Activated T-cell treated with anti-CD3 and anti-CD28 coated beads, Interleukin-2, amount 50 U/mL, for 4 hours (primary cell): Measurements from ENCODE around the gene HCN4. TPM values are rescaled to one million over a fixed set of nuclear protein-coding genes. Genes with fewer than 3 reads are reported as not detected.

Experiments used
- ATAC-seq, 2 donors: fragments of 200-7000 bp; cut with Tn5 transposase; one replicate each; pipeline ENCODE4 v1.10.0; 2021
- DNase-seq: peaks from one replicate; pipeline ENCODE4 v3.0.0-alpha.2; 2020
- H3K27me3 Mint-ChIP-seq: one replicate; pipeline ENCODE4 v1.8.0; 2021; ENCODE audit warnings: low read depth, mixed read lengths
- H3K36me3 Mint-ChIP-seq: one replicate; pipeline ENCODE4 v1.8.0; 2022; ENCODE audit warnings: mixed read lengths; ENCODE audit not compliant: insufficient read depth
- H3K4me1 Mint-ChIP-seq: one replicate; pipeline ENCODE4 v1.8.0; 2021; ENCODE audit warnings: low read depth, mixed read lengths
- H3K4me3 Mint-ChIP-seq: one replicate; pipeline ENCODE4 v1.8.0; 2021; ENCODE audit warnings: mild to moderate bottlenecking, moderate library complexity, mixed read lengths
- H3K9me3 Mint-ChIP-seq: one replicate; pipeline ENCODE4 v1.8.0; 2021; ENCODE audit warnings: mixed read lengths
- total RNA-seq, 3 donors: library from RNA; stranded (reverse); gene quantifications; one replicate each; pipeline ENCODE4 v1.2.1, GENCODE V29; 2021

Gene HCN4
- total RNA-seq, 3 donors from 2014 or later, result not detected

DNA sequence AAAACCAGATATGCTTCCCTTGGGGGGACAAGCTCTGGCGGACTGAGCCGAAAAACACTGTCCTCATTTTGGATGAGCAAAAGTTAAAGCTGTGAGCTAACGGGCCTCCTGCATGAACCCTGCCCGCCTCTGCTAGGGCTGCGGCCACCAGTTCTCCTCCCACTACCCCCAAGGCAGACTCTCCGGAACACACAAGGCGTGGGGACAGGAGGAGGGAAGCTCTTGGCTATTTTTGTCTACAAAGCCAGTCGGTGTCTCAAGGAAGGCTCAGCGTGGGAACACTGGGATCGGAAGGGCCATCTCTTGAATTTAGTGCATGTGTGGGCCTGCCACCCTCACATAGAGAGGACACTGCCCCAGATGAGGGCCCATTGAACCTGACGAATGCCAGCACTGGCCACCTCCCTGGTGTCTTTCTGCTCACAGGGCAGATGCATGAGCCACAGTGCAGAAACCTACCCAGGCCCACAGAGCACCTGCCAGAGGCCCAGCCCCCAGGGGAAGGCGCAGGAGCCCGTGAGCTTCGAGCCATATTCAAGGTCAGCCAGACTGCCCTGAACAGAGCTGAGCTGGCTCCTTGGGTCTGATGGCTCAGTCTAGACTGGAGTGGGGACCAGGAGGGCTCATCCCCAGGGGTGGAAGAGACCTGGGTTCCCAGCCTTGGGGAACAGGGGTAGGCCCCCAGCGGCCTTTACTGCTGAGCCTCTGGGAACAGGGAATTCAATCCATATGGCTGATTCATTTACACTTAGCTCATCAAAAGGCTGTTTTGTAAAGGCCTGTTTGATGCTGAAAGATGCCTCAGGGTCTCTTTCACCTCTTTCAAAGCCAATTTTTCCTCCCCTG is 38.3 kb downstream of the HCN4 start:
- Mint-ChIP-seq H3K4me1 (no peaks in the 10 kb centered on the region), H3K36me3 (no peaks in the 10 kb centered on the region), H3K9me3 (no peaks in the 10 kb centered on the region), H3K4me3 (no peak overlapping the region), H3K27me3 (peaks cover 3% of the 10 kb centered on the region)
- no peak for DNase-seq
- no peak for ATAC-seq

DNA sequence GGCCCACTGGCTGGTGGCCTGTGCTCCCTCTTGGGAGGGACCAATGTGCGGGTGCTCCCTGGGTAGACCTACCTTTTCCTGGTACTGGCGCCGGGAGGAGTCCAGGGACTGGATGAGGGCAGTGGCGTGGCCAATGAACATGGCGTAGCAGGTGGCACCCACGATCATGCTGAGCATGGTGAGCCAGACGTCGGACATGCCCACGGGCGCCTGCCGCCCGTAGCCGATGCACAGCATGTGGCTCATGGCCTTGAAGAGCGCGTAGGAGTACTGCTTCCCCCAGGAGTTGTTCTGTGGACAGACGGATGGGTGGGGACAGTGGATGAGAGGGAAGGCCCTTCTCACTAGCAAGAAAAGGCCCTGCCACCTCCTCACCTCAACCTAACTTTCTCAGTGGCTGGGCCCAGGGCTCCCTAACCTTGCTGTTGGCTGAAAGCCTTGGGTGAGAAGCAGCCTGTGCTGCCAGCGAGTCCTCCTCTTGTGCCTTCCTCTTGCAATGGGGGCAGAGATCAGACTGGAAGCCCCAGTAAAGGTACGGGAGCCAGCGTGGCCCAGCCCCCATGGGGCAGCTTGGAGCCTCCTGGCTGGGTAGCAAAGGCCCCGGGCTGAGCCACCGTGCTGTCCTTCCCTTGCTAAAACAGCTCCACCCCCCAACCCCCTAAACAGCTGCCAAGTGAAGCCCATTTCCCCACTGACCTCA is 39.1 kb downstream of the HCN4 start:
- ATAC-seq, result no peak
- H3K27me3 Mint-ChIP-seq, result peaks cover 3% of the 10 kb centered on the region
- no peaks in the 10 kb centered on the region for H3K4me1 Mint-ChIP-seq
- DNase-seq, result no peak
- H3K4me3 Mint-ChIP-seq, result no peak overlapping the region
- no peaks in the 10 kb centered on the region for H3K9me3 Mint-ChIP-seq
- H3K36me3 Mint-ChIP-seq, result no peaks in the 10 kb centered on the region

DNA sequence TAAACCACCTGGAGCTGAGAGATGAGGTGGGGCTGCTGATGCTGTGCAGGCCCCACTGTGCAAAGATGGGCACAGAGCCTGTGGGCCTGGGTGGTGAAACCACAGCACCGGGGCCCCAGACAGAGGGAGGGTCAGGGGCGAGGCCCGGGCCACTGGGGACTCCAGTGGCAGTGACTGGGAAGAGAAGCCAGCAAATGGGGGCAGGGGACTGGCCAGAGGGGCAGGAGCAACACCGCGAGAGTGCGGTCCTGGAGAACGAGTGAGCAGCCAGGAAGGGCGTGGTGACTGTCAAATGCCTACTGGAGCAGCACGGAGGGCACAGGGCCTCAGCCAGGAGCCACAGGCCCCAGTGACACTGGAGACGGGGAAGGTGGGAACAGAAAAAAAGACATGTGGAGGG is 39.8 kb downstream of the HCN4 start:
- Mint-ChIP-seq H3K27me3 (peaks cover 3% of the 10 kb centered on the region), H3K4me1 (no peaks in the 10 kb centered on the region), H3K9me3 (no peaks in the 10 kb centered on the region), H3K36me3 (no peaks in the 10 kb centered on the region), H3K4me3 (no peak overlapping the region)
- DNase-seq (no peak), ATAC-seq (peak in 1 of 2 donors; percentile 9)

DNA sequence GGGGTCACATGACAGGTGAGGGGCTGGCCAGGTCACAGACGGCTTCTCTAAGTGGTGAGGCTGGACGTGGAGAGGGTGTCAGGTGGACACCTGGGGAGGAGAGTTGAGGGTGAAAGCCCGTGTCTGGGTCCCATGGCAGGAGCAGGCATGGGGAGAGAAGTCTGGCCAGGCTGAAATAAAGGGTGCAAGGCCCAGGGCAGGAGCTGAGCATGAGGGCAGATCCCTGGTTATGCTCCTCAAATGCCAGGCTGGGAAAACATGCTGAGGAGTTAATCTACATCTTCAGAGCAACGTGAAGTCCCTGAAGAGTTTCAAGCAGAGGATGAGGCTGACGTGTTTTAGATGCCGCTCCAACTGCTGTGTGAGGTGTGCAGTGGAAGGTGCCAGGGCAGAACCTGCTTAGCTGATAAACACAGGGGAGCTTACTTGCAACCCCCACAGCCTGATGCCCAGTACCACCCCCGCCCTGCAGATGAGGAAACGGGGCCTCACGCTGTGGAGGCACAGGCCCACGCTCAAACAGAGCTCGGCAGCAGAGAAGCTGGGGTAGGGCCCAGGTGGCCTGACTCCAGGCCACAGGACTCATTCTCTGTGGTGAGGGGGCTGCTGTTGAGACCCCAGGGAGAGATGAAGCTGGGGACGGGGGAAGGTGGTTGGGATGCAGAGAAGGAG is 40.5 kb downstream of the HCN4 start:
- ATAC-seq, result no peak
- no peak overlapping the region for H3K4me3 Mint-ChIP-seq
- H3K9me3 Mint-ChIP-seq, result no peaks in the 10 kb centered on the region
- no peak for DNase-seq
- H3K36me3 Mint-ChIP-seq, result no peaks in the 10 kb centered on the region
- H3K4me1 Mint-ChIP-seq, result no peaks in the 10 kb centered on the region
- H3K27me3 Mint-ChIP-seq, result peaks cover 6% of the 10 kb centered on the region

DNA sequence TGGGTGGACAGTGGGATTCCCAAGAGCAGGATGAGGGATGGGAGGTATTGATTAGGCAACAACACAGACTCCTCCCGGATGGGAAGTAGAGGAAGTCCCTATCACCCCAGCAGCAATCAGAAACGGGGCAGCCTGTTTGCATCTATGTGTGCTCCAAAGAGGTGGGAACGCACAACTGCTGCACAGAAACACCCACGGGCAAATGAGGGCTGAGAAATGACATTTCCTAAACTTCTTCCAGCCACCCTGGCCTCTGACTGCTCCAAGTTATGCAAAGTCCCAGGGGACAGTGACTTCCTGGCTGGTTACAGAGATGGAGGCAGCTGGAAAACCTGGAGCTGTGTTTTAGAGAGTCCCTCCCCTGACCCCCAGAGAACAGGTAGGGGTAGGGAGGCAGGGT is 42.6 kb downstream of the HCN4 start:
- DNase-seq (no peak), ATAC-seq (no peak)
- Mint-ChIP-seq H3K4me3 (no peak overlapping the region), H3K27me3 (peaks cover 10% of the 10 kb centered on the region), H3K36me3 (no peaks in the 10 kb centered on the region), H3K4me1 (no peaks in the 10 kb centered on the region), H3K9me3 (no peaks in the 10 kb centered on the region)

DNA sequence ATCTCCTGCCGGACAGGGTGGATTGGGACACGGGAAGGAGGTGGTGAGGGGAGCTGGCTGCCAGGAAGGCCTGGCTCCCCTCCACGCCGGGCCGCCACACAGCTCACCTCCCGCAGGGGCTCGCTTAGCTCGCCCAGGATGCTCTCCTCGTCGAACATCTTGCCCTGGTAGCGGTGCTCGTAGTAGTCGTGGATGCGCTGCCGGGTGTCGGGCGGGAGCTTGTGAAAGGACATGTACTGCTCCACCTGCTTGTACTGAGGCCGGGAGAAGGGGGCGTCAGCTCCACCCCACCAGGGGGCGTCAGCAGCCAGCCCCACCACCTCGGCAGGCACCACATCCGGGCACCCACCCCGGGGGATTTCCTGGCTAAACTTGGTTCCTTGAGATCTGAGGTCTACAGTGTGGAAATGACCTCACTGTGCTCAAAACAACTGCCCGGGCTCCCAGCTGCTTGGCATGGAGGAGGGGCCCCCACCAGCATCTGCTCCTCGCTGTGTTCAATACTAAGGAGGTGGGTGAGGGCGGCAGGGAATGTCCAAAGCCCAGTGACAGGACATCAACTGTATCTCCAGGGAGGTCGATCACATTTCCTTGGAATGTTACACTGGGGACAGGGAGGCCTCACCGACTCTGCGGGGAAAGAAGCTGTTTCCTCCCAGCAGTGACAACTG is 43.4 kb downstream of the HCN4 start:
- no peak overlapping the region for H3K4me3 Mint-ChIP-seq
- H3K36me3 Mint-ChIP-seq, result no peaks in the 10 kb centered on the region
- no peak for DNase-seq
- H3K9me3 Mint-ChIP-seq, result no peaks in the 10 kb centered on the region
- H3K27me3 Mint-ChIP-seq, result peaks cover 10% of the 10 kb centered on the region
- no peak for ATAC-seq
- no peaks in the 10 kb centered on the region for H3K4me1 Mint-ChIP-seq

DNA sequence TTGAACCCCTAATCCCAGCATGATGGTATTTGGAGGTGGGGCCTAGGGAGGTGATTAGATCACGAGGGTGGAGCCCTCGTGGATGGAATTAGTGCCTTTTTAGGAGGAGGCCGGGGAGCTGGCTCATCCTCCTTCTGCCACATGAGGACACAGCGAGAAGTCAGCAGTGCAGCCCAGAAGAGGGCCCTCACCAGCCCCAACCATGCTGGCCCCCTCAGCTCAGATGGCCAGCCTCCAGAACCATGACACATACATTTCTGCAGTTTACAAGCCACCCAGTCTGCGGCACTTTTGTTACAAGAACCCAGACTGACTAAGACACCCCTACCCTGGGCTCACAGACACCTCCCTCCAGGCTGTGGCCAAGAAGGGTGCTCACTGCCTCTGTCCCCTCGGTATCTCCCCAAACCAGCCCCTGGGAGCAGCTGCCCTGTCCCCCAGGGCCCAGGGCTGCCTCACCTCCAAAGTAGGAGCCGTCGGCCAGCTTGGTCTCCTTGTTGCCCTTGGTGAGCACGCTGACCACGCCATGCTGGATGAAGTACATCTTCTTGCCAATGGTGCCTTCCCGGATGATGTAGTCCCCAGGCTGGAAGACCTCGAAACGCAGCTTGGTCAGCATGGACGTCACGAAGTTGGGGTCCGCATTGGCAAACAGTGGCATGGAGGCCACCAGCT is 44.1 kb downstream of the HCN4 start:
- ATAC-seq, result no peak
- DNase-seq, result no peak
- Mint-ChIP-seq H3K4me1 (no peaks in the 10 kb centered on the region), H3K4me3 (no peak overlapping the region), H3K36me3 (no peaks in the 10 kb centered on the region), H3K27me3 (peaks cover 10% of the 10 kb centered on the region), H3K9me3 (no peaks in the 10 kb centered on the region)

DNA sequence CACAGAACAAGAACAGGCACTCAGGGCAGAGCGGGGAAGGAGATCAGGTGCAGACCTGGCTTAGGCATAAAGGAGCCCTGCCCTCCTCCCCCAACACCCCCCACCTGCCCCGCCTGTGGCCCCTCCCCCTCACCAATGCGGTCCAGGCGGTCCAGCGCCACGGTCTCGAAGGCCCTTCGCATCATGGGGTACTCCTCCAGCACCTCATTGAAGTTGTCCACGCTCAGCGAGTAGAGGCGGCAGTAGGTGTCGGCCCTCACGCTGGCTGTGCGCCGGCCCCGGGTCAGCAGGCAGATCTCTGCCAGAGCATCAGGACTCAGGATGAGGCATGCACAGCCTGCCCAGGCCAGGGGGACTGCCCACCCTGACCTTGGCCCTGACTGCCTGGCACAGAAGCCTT is 44.8 kb downstream of the HCN4 start:
- Mint-ChIP-seq H3K4me1 (no peaks in the 10 kb centered on the region), H3K9me3 (no peaks in the 10 kb centered on the region), H3K4me3 (no peak overlapping the region), H3K27me3 (peaks cover 13% of the 10 kb centered on the region), H3K36me3 (no peaks in the 10 kb centered on the region)
- DNase-seq (no peak), ATAC-seq (no peak)

DNA sequence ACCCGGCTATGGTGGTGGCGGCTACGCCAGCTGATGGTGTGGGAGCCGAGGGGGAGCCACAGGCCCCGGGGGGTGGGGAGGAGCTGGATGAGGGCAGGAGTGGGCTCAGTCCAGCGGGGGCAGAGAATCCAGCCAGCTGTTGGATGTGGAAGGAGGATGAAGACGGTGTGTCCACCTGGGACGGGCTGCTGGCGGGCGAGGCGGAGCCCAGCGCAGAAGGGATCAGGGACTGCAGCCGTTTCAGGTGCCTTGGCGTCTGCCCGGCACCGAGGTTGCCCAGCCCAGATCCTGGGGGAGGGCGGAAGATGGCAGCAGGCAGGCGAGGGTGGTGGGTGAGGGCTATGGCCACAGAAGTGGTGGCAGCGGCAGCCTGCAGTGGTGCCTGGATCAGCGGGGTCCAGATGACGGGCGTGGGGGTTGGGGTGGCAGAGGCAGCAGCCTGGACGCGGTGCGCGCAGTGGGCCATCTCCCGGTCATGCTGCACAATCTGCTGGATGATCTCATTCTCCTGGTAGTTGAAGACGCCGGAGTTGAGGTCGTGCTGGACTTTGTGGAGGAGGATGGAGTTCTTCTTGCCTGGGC is 45.3 kb downstream of the HCN4 start:
- Mint-ChIP-seq H3K27me3 (peaks cover 11% of the 10 kb centered on the region), H3K9me3 (no peaks in the 10 kb centered on the region), H3K4me3 (no peak overlapping the region), H3K36me3 (no peaks in the 10 kb centered on the region), H3K4me1 (no peaks in the 10 kb centered on the region)
- ATAC-seq, result no peak
- no peak for DNase-seq

DNA sequence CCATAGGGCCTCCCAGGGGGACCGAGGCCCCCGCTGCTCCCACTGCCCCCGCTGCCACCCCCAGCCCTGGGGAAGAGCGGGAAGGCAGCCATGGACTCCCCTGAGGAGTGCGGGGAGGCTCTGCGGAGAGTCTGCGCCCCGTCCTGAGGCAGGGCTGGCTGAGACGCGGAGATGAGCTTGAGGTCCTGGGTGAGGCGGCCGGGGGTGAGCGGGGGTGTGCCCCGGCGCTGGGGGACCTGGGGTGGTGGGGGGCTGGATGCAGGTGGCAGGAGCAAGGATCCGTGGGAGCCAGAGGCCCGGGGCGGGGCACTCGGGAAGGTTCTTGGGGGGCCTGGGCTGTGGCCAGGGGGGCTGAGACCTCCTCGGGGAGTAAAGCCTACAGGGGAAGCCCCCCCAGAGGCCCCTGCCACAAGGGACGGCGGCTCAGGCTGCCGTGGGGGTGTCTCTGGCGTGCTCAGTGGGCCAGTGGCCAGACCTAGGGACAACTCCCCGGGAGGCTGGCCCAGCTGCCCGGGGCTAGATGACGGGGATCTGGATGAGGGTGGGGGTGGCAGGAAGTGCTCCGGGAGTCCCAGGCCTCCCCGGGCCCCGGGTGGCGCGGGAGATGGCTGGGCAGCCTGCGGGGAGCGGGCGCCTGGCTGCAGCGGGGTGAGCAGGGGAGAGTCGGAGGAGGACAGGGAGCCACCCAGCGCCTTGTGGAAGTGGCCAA is 45.9 kb downstream of the HCN4 start:
- Mint-ChIP-seq H3K4me3 (no peak overlapping the region), H3K9me3 (no peaks in the 10 kb centered on the region), H3K36me3 (no peaks in the 10 kb centered on the region), H3K27me3 (peaks cover 14% of the 10 kb centered on the region), H3K4me1 (no peaks in the 10 kb centered on the region)
- no peak for ATAC-seq
- DNase-seq, result no peak

DNA sequence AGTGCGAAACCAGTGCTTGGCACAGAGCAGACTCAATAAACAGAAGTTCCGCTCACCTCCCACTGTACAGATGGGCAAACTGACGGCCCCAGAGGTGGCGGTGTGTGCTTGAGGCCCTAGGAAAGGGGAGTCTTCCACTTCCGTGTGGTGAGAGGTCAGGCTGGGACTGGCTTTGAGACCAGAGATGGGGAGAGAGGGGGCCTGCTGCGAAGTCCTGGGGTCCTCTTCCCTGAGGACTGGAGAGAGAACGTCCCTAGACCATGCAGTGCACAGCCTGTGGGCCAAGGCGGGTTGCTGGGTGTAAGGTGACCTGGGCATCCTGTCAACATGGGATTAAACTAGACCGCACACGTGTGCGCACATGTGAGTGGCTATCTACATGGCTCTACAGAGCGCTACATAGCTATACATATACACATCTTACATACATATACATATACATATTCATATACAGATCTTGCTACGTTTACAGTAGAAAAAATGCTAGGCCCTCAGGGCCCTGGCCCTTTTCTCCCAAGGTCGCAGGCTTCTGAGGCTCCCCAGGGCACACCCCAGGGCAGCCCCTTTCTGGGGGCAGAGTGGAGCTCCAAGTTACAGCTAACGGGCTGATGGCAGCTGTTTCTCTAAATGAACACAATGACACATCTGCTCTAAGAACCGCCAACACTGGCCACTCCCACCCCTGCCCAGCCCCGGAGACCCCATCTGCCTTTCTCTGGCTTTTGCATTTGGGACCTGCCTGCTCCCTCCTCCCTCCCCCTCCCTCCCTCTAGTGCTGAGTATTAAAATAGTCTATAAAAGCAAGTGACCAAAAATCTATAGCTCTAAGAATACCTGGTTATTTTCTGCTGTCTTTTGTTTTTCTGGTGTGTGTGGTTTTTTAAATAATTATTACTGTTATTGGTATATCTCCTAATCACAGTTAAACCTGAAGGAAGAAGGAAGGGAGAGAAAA is 47.0 kb downstream of the HCN4 start:
- H3K27me3 Mint-ChIP-seq, result peaks cover 19% of the 10 kb centered on the region
- no peak overlapping the region for H3K4me3 Mint-ChIP-seq
- DNase-seq (no peak), ATAC-seq (no peak)
- no peaks in the 10 kb centered on the region for H3K9me3 Mint-ChIP-seq
- no peaks in the 10 kb centered on the region for H3K36me3 Mint-ChIP-seq
- no peaks in the 10 kb centered on the region for H3K4me1 Mint-ChIP-seq

DNA sequence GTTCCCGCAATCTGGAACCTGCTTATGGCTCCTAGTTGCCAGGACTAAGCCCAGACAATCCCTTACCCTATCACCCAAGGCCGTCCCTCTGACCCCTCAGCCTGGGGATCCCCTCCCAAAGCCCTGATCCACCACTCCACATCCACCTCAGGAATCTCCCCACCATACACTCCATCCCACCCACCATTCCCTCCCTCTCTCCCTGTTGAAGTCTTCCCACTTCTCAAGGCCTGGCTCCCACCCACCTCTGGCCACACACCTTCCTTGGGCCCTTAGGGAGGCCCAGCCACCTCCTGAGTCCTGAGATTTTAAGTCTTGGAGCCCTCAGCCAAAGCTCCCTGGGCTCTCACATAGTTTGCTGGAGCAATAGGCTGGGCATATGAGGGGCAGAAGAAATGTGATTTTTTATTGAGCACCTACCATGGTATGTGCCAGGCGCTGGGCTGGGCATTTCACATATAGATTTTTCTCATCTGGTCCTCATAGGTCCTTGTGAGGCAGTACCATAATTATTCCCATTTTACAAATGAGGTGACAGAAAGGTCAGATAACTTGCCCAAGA is 48.1 kb downstream of the HCN4 start:
- H3K4me3 Mint-ChIP-seq, result no peak overlapping the region
- H3K27me3 Mint-ChIP-seq, result peaks cover 19% of the 10 kb centered on the region
- no peak for ATAC-seq
- H3K36me3 Mint-ChIP-seq, result no peaks in the 10 kb centered on the region
- H3K9me3 Mint-ChIP-seq, result no peaks in the 10 kb centered on the region
- H3K4me1 Mint-ChIP-seq, result no peaks in the 10 kb centered on the region
- no peak for DNase-seq
